GM21737 (cell line): Measurements from ENCODE around the gene TLE3.

Experiments
- ATAC-seq: cut with Tn5 transposase; IDR thresholded peaks from one replicate; pipeline ENCODE4 v1.9.1; 2021; ENCODE audit warnings: mild to moderate bottlenecking, moderate library complexity; ENCODE audit not compliant: unreplicated experiment

TLE3 gene

DNA sequence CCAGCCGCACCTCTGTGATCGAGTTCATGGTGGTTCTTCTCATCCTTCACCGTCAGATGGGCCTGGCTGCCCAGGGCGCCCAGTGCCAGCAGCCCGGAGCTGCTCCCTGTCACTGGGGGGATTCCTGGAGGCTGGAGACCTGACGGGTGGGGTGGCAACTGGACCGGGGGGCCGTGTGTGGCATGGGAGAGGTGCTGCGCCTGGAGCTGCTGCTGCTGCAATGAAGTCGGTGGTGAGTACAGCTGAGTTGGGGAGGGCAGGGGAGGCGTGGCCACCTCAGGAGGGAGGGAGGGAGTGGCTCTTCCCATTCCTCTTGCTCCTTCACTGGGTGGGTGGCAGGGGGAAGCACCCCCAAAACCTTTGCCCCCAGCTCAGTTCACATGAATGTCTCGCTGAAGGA, 31.7 kb downstream of the TLE3 start:
- ATAC-seq: no peak

DNA sequence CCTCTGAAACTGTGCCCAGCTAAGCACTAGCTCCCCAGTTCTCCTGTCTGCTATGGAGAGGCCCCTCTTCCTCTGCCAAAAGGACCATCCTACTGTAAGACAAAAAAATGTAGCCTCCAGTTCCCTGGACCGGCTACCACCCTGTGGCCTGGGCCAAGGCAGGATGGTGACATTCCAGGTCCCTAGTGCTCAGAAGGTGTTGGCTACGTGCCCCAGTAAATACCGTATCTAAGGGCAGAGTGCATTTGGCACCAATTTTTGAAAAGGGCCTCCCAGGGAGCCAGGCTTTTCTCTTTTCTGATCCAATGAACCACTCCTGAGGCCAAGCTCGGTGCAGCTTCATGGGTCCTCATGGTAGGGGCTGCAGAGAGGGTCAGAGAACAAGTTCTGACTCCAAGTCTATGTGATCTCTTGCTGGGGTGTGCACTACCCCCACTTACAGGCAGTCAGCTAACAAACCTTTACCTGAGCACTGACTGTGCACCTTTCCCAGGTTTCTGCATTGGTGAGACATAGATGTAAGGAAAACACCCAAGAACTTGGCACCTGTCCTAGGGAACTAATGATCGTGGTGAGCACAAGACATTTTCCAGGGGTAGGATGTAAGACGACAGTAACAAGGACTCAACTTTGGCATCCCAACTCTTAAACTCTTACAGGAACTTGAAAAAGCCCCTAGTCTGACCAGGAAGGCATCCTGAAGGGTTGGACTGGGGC, 32.6 kb downstream of the TLE3 start:
- no peak for ATAC-seq

DNA sequence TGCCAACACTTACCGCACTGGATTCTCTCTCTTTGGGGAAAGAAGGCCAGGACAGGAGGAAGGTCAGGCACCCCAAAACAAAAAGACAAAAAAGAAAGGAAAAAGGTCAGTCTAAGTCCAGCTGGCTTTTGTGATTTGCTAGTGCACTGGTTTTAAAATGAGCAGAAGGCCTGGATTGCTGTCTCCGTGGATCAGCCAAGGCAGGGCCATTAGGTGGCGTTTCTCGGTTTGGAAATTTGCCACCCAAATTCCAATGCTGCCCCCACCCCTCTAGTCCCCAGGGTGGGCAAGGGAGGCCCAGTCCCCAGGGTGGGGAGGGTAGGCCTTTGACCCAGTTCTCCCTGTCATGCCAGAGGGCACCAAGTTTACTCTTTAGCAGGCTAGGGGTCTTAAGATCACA, 33.3 kb downstream of the TLE3 start:
- no peak for ATAC-seq

DNA sequence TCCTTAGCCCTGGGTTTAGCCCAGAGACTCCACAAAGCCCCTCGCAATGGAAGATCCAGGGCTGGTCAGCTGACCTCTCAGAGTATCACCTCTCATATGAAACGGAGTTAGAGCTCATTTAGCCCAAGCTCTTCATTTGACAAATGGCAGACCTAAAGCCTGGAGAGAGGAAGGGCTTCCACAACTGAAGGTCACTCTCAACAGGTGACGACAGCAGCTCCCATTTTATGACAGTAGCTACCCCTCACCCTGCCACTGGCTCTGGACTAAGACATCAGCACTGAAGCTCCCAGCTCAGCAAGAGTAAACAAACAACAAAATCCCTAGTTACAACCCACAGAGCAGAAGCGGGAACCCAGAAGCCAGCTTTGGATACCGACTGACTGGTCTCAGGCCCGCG, 33.7 kb downstream of the TLE3 start:
- no peak for ATAC-seq

DNA sequence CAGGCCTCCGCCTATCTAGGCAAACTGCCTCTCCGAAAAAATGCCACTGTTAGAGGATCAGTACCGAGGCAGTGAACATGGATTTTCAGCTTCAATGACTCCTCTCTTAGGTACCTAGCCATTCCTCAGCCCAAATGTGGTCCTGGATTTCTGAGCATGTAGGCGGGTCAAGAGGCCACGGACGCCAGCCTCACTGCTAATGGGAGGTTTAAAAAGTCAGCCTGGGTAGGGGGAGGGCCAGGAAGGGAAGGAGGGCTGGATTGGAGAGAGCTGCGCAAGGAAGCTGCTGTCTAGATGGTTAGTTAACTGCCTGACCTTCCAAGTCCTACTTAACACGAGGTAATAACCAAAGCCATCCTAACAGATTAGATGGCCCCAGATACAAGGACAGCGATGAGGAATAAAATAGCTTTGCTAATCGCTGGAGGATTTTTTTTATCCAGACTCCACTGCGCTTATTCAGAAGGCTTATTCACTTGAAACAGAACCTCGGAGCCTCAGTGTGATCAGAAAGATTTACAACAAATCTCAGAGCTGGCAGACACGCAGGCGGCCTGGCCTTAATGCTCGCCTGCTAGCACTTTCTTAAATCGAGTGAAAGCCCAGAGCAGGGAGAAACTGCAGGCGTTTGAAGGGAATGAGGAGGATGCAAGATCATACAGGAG, 34.3 kb downstream of the TLE3 start:
- no peak for ATAC-seq

DNA sequence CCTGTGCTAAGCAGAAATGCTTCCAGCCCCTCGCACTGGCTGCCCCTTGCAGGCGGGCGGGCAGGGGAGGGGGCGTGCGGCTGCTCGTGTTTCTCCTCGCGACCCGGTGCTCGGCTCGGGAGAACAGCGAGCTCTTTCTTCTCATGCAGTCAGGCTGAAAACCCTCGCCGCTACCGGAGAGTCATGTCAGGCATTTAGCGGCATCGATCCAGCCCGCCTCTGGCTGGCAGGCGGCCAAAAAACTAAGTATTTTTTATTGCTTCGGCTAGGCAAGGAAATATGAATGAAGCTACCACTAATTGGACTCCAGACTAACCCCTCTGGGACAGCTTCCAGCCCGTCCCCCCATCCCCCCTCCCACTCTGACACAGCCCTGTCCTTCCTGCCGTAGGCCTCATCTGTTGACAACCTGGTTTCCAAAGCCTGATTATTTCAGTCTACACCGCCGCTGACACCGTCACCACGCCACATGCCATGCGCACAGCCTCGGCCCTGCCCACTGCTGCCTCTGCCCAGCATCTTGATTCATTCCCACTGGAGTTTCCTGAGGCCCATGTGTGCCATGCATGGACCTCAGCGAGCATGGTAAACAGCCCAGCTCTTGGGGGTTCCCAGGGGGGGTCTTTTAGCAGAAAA, 35.3 kb downstream of the TLE3 start:
- ATAC-seq: no peak

DNA sequence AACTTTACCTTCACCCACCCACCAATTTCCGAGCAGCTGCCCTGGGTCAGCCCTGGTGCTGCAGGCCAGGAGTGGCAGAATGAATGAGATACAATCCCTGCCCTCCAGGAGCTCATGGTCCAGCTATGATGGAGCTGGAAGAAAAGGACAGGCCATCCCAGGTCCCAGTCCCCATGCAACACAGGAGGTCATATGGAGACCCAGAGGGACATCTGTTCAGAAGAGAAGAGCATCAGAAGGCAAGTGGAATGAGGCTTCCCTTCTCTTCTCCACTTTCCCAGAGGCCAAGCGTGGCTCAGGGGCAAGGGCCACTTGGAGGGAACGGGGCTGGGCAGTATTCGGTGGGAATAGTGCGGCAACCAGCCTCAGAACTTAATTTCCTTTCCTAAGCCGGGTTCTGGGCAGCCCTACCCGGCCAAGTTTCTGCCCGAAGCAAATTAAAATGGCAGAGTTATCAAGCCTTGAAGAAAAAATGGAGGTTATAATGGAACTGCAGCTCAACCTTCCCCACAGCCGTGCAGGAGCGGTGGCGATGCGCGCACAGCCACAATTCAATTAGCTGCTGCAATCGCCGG, 35.9 kb downstream of the TLE3 start:
- no peak for ATAC-seq

DNA sequence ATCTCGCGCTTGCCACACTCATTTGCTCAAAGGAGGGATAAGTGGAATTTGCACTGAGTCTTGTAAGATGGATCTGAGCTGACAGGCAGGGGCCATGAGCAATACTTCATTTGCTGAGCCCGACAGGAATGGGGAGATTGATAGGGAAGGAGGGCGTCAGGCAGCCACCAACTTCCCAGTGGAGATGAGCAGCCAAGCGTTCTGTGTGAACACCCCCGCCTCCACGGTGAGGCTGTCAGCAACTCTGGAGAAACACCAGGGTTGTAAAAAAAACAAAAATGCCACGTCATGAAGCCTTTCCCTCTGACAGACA, 36.8 kb downstream of the TLE3 start:
- ATAC-seq: no peak

DNA sequence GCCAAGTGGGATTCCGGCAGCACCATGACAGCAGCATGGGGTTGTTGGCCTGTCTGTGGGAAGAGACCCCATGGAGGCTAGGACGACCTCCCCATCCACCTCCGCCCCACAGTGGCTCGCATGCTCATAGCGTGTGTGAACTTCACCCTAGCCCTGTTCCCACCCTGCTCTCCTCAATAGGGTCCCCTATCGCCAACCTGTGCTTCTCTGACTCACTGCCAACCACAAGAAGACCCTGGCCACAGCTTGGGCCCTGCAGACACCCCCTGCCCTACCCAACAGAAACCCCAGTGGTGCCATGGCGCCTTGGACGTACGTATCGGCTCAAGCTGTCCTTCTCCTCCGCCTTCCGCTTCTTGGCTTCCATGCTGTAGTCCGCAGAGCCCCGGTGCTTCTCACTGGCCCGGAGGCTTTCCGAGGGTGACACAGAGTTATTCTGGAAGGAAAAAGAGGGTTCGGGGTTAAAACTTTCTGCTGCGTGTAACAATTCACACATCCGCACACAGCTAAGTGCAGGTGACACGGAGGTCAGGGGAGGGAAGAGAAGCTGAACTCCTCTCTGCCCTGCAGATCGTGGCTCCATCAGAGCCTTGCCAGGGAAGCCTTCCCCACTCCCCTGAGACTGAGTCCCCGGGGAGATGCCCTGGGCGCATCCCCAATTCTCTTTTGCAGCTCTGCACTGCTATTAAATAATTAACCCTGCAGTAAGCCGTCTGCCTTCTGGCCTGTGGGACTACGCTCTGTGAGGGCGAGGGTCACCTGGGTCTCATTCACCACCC, 37.3 kb downstream of the TLE3 start:
- ATAC-seq: no peak

DNA sequence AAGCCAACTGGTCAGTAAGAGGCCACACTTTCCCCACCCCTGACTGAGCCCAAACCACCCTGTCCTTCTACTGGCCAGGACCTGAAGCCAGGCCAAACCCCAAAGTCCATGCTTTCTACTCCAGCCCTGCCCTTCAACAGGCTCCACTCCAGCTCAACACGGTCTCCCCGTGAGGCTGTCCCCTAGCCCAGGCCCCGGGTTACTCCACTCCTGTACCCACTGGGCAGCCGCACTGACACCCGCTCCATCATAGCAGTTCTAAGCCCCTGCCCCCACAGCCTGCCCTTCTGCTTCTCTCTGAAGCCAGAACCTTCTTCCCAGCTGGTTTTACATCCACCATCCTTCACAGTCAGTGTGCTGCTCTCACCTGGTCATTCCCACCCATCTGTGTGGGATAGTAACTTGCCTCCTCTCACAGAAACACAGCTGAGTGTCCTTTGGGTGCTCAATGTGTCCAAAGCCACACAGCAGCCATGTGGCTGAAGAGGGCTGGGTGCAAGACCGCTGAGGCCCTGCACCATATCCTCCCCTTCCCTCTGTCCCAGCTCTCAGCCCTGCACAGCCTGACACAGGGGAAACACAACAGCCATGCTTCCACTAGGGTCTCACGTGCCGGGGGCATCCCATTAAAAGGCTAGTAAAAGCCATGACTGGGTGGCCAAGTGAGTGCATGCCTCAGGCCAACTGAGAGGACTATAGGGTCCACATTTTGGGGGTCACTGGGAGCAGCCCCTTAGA, 38.1 kb downstream of the TLE3 start:
- no peak for ATAC-seq

DNA sequence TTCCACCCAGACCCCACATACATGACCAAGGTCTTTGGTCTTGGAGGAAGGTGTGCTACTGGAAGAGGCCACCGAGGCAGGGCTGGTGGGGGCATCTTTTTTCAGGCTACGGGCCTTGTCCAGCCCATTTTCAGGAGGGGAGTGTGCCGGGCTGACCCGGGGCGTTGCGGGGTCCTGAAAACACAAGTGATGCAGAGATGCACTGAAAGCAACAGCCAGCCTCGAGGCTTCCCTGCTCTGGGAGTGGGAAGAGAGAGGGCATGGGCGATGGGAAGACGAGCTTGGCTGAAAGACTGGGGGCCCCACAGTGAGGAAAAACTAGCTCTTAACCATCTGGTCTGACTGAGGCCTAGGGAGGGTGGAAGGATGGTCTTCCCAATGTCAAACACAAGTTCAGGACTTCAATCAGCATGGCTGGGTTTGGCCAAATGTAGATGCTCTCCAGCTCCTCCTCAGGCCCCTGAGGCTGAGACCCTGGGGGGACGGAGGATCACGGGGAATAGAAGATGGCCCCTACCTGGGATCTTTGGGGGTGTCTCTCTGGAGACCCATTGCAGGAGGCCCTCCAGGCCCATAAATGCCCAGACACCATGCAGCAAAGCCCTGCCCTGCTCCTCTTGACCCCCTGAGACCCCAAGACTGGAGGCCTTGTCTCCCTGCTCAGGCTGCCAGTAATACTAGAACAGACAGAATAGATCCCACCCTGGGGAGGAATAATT, 38.9 kb downstream of the TLE3 start:
- no peak for ATAC-seq

DNA sequence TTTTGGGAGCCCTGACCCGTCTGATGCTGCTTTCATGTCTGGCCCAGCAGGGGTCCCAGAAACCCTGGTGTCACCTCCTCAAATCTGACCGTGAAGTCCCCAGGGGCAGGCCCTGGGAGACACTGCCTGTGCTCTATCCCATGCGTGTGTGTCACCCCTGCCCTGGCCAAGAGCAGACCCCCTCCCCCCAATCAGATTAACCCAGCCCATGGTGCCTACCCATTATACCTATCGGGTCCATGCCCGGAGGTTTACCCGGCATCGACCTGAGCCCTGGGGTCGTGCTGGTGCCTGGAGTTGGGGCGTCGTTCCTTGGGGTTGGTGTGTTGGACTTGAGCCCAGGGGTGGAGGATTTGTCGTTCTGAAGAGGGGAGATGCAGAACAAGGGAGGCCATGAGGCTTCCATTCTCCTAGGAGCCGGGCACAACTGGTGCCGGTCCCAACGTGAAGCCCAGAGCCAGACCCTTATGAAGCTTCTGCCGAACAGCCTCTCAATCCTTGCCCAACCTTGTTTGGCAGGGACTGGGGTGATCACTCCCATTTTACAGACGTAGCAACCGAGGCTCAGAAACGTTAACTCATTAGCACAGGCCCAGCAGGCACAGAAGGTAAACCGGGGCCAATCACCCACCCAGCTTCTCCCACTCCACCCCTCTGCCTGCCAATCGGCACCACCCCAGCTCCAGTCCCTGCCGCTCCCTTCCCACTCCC, 39.6 kb downstream of the TLE3 start:
- ATAC-seq: no peak

DNA sequence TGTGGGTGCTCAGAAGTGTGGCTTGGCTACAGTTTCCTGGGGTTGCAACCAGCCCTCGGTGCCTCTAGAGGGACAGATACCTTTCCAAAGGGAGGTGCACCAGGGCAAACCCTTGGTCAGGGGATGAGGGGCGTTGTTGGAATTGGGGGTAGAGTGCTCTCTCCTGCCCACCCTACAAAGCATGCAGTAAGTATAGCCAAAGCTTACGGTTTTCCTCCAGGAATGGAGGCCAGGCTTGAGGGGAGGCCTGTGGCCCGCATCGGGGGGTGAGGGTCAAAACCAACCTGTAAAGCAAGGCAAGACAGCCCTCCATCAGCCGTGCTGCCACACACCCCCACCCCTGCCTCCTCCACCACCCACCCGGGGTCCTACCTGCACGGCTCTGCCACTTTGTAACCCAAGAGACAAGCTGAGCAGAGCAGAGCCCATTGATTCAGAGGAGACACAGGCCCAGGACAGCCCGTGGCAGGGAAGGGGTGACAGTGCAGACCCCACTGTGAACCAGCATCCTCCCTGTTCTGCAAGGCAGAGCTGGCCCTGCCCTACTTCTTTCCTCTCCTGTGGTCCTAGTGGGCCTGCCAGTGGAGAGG, 41.5 kb downstream of the TLE3 start:
- no peak for ATAC-seq

DNA sequence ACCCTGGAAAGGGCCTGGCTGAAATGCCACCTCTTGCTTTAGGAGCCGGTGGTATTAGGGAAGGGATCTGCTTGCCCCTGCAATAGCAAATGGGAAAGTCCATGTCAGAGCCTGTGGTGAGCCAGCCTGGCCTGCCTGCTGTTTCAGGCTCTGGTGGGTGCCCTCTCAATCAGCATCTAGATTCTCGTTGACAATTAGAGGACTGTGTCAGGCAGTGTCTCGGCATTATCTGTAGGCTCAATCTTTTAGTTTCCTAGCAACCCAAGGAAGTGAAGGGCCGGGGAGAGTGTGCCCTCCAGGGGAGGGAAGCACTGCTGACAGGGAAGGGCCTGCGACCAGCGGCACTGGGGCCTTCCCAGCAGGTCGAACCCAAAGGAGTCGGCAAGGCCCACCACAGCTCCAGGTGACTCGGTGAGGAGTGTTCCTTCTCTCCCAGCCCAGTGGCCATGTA, 42.1 kb downstream of the TLE3 start:
- ATAC-seq: no peak

DNA sequence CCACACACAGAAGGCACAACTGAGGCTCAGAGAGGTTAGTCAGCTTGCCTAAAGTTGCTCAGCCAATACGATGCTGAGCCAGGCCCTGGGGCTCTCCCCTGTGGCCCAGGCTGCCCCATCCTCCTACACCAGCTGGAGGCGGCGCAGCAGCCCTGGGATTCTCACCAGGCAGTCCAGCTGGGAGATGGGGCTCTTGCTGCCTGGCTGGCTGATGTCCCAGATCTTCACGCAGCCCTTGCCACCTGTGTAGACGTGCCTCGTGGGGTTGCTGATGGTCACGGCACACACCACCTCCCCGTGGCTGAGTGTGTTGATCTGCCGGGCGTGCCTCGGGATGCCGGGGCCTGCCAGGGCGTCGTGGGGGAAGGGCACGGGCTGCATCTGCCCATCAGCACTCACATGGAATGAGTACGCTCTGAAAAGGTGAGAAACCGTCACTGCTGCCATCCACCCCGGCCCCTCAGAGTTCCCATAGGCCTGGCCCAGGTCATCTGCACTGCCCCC, 42.8 kb downstream of the TLE3 start:
- ATAC-seq: no peak

DNA sequence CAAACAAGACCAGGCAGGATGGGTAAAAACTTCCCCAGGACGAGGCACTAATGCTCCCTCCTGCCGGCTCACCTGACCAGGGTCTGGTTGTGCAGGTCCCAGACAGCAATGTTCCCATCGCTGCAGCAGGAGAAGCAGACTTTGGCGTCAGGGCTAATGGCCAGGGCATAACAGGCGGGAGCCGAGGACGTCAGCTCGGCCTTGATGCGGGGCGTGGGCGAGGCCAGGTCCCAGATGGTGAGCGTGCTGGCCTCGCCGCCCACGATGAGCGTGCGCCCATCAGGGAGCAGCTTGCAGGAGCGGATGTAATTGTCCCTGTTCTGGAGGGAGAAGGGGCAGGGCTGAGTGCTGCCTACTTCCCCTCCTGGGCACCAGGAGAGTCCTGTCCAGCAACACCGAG, 43.4 kb downstream of the TLE3 start:
- no peak for ATAC-seq

DNA sequence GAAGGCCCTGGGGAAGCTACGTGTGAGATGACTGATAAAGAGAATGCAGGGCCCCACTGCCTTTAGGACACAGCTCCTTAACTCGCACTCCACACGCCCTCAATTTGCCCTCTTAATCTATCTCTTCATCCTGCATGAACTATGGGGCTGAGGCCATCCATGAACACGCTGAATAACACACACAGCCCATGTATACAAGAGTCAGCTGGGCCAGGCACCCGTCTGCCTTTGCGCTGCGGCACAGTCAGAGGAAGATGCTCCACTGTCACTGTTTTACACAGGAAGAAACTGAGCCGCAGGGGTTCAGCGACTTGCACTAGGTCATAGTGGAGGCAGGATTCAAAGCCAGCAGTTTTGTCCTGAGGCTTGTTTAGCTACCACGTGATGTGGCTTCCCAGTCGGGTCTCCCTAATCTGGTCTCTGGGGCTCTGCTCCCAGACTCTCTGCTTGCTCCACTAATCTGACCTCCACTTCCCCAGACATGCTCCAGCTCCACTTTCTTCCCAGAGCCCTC, 43.9 kb downstream of the TLE3 start:
- no peak for ATAC-seq

DNA sequence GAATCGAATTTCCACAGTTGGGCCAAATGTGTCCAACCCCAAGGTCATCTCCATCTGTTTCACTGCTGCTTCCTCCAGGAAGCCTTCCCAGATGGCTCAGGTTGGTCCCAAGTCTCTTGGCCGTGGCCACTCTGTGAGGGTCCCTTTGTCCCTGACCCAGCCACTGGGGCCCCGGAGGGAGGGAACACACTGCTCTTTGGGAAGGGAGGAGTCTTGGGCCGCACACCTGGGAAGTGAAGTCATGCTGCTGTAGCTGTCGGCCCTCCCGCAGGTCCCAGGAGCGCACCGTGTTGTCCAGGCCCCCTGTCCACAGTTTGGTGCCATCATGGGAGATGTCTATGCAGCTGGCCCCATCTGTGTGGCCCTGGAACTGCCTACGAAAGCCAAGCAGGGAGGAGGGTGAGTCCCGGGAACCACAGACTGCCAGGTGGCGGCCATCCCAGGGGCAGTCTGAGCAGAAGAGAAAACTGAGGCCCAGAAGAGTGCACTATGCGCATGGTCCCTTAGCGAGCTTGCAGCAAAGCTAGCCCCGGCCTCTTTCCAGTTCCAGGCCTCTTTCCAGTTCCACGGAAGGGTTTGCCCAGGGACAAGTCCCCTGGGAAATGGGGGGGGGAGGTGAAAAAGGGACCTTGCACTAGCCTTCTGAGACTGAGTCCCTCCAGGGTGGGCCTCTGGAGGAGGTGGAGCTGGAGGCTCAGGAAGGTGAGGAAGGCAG, 44.6 kb downstream of the TLE3 start:
- no peak for ATAC-seq
